ENCODE results near the gene GLDN.

Gene GLDN

DNA sequence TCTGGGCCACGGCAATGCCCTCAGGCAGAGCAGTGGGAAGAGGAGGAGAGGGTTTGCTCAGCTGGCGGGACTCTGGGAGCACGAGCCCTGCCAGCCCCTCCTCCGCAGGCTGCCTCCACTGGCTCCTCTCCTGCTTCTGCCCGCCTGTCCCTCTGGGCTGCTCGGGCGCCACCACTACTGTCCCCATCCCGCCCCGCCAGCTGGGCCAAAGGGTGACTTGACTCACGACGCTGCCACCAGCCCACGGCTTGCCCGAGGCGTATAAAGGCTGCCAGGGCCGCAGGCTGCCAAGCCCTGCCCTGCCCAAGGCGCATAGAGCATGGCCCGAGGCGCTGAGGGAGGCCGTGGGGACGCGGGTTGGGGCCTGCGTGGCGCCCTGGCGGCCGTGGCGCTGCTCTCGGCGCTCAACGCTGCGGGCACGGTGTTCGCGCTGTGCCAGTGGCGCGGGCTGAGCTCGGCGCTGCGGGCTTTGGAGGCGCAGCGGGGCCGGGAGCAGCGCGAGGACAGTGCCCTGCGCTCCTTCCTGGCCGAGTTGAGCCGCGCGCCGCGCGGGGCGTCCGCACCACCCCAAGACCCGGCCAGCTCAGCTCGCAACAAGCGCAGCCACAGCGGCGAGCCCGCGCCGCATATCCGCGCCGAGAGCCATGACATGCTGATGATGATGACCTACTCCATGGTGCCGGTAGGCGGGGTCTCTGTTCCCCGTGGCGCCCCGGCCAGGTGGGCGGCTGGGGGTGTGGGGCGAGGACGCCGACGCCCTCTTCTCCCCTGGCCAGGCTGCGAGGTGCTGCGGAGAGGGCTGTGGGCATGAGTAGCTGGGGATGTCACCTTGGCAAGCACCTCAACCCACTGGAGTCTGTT lies at the start of gene GLDN:
Gene GLDN (plus strand): TSS at position 290 of the 861 bp plus-strand sequence. CDS start 30 bp downstream, at position 320.
- no peak within 1 kb of the TSS for H3K27ac ChIP-seq
- TF ChIP-seq, protein P1, sequence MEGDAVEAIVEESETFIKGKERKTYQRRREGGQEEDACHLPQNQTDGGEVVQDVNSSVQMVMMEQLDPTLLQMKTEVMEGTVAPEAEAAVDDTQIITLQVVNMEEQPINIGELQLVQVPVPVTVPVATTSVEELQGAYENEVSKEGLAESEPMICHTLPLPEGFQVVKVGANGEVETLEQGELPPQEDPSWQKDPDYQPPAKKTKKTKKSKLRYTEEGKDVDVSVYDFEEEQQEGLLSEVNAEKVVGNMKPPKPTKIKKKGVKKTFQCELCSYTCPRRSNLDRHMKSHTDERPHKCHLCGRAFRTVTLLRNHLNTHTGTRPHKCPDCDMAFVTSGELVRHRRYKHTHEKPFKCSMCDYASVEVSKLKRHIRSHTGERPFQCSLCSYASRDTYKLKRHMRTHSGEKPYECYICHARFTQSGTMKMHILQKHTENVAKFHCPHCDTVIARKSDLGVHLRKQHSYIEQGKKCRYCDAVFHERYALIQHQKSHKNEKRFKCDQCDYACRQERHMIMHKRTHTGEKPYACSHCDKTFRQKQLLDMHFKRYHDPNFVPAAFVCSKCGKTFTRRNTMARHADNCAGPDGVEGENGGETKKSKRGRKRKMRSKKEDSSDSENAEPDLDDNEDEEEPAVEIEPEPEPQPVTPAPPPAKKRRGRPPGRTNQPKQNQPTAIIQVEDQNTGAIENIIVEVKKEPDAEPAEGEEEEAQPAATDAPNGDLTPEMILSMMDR (IDR thresholded peaks at IDR 0.05): no peak; the same call in 1 of the 2 replicates
- no peak for TF ChIP-seq ZFX (IDR thresholded peaks at IDR 0.05; ENCODE audit: borderline replicate concordance)

DNA sequence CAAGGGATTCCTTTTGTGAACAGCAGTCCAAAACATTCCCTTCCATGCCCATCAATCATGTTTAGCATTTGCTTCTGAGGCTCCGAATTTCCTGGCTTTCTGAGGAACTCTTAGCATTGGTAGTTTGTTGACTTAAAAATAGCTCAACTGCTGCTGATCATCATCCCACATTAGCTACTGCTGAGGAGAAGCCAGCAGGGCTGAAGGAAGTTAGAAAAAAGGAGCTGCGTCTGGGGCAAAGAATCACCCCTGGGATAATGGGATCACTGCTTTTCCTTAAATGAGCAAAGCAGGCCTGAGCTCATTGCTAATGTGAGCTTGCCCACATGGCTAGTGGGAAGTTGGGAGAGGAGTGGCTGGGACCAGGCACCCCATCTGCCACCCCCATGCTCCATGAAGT lies 42.8 kb upstream of the GLDN start:
- no peak overlapping the region for H3K27ac ChIP-seq
- TF ChIP-seq ZFX (IDR thresholded peaks at IDR 0.05; ENCODE audit: borderline replicate concordance): no peak
- TF ChIP-seq, protein P1 (IDR thresholded peaks at IDR 0.05): no peak

DNA sequence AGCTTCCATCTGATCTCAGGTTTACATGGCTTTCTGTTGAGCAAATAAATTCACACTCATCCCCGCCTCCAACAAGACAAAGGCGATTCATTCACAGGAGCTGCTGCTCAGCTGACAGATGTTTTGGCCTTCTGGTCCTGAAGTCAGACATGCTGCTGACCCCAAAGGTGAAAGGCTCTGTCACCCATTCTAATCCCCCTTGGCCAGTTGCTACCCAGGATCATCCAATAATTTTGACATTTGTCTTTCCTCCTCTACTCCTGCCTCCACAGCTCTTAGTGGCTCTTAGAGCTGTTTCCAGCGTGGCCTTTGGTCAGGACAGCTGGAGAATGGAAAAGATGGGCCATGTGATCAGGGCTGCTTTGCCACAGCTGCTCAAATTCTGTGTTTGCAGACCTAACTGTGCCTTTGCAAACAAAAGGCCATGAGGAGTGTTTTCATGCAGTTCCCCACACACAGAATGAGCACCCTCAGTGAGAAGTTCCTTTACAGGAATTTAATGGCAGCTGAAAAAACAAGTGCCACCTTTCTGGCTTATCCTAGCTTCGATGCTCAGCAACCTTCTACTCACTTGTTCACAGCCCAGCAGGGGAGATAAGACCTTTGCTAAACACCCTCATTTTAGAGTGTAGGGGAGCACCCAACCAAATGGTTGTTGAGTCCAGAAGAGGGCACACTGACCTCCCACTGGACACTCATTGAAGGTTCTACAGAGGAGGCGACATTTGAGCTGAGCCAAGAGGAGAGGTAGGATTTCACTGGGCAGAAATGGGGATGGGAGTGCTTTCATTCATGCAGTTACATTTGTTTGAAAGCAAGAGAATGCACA lies 42.1 kb upstream of the GLDN start:
- TF ChIP-seq, protein P1 (IDR thresholded peaks at IDR 0.05): no peak
- no peak for TF ChIP-seq ZFX (IDR thresholded peaks at IDR 0.05; ENCODE audit: borderline replicate concordance)
- H3K27ac ChIP-seq: no peak overlapping the region

DNA sequence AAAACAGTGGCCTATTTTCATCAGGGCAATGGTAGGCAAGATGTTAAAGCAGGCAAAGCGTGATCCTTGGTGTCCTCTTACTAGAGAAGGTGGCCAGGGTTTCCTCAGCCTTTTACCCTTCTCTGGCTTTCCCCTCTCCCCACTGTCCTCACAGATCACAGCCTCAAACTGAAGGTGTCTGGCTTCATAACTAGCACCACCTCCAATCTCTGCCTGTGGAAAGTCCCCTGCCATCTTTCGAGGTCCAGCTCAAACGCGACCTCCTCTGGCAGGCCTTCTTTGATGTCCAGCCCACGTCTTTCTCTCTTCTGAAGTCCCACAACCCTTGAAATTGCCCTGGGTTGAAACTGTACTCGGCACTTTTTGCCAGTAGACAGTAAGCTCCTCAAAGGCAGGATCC lies 39.0 kb upstream of the GLDN start:
- H3K27ac ChIP-seq: no peak overlapping the region
- TF ChIP-seq ZFX (IDR thresholded peaks at IDR 0.05; ENCODE audit: borderline replicate concordance): no peak
- TF ChIP-seq, protein P1 (IDR thresholded peaks at IDR 0.05): no peak

DNA sequence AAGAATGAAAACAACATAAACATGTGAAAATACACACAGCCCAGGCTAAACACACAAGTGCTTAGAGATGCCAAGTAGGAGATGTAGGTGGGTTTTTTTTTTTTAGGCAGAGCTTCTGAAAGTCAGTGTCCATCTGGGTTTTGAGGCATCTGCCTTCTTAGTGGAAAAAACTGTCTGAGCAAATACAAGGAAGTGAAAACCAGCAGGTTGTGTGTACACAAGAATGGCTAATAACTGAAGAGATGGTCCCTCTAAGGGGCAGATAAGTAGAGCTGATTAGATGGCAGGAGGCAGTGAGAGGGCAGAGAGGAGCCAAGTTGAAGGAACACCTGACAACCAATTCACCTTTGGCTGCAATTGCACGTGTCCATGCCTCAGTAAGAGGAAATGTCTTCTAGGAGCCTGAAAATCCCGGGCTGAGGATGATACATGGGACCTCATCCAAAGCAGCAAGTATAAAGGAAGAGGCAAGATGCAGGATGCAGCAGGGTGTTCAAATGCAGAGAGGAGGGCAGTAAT lies 37.9 kb upstream of the GLDN start:
- TF ChIP-seq ZFX (IDR thresholded peaks at IDR 0.05; ENCODE audit: borderline replicate concordance): no peak
- TF ChIP-seq, protein P1 (IDR thresholded peaks at IDR 0.05): no peak
- no peak overlapping the region for H3K27ac ChIP-seq

DNA sequence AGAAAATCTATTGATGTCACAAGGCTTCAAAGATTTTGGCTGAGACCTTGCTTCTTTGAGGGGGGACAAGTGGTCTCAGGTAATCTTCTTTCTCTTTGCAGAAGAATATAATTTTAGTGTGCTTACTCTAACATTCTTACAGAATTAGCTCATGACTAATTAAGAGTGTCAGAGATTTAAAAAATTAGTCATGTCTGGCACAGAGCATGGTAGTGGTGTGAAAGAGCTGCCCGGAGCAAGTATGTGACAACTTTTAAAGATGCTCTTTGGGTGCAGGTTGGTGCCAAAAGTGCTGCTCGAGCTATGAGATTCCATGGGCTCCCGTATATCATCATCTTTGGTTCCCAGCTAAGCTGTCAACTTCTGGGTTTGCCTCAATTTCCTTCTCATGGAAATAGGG lies 34.1 kb upstream of the GLDN start:
- no peak overlapping the region for H3K27ac ChIP-seq
- TF ChIP-seq, protein P1 (IDR thresholded peaks at IDR 0.05): no peak
- TF ChIP-seq ZFX (IDR thresholded peaks at IDR 0.05; ENCODE audit: borderline replicate concordance): no peak

All from 22Rv1 (cell line).